Measurements from ENCODE around the gene HTR3C.
A peak's percentile ranks its signal among the peaks of the same experiment; 100 is the strongest.

HTR3C gene

GRCh38 chr3:184040010-184040409 is 12.8 kb upstream of the HTR3C start:
- TF ChIP-seq, protein P1, sequence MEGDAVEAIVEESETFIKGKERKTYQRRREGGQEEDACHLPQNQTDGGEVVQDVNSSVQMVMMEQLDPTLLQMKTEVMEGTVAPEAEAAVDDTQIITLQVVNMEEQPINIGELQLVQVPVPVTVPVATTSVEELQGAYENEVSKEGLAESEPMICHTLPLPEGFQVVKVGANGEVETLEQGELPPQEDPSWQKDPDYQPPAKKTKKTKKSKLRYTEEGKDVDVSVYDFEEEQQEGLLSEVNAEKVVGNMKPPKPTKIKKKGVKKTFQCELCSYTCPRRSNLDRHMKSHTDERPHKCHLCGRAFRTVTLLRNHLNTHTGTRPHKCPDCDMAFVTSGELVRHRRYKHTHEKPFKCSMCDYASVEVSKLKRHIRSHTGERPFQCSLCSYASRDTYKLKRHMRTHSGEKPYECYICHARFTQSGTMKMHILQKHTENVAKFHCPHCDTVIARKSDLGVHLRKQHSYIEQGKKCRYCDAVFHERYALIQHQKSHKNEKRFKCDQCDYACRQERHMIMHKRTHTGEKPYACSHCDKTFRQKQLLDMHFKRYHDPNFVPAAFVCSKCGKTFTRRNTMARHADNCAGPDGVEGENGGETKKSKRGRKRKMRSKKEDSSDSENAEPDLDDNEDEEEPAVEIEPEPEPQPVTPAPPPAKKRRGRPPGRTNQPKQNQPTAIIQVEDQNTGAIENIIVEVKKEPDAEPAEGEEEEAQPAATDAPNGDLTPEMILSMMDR (IDR thresholded peaks at IDR 0.05; ENCODE audit: low read depth, low read length) = peak; percentile 47
- no peak for DNase-seq (ENCODE audit: extremely low read depth, low read depth)

DNA sequence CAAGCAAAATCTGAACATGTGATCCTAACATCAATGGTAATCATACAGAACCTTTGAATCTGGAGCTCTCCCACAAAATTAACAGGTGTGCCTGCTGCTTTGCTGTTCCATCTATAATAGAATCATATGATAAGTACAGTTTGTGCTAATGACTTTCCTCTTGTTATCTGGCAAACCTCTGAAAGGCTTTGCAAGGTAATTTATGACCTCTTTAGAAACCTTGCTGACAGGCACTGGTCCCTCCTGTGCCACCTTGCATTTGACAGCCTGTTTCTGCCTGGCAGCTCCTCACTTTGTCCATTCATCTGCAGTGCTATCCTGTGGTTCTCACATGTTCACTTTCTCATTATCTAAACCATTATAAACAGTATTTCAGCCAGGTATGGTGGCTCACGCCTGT is 10.2 kb upstream of the HTR3C start:
- TF ChIP-seq, protein P1 (IDR thresholded peaks at IDR 0.05; ENCODE audit: low read depth, low read length) = no peak
- no peak for DNase-seq (ENCODE audit: extremely low read depth, low read depth)

DNA sequence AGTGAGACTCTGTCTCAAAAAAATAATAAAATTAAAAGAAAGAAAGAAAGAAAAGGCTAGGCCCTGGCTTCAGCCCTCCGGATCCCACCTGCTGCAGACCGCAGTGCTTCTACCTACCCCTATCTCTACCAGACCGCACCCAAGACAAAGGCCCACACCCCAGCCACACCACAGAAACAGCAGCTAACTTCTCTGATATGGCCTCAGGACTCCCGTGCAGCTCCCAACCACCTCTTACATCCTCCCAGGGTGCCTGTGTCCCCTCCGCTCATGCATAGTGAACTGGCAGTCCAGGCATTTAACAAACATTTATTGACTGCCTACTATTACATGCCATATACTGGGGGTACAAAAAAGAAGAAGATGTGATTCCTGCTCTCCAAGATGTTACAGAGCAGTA is 6.9 kb upstream of the HTR3C start:
- TF ChIP-seq, protein P1 (IDR thresholded peaks at IDR 0.05; ENCODE audit: low read depth, low read length) = no peak
- no peak for DNase-seq (ENCODE audit: extremely low read depth, low read depth)

GRCh38 chr3:184050217-184050847 is 2.5 kb upstream of the HTR3C start:
- TF ChIP-seq, protein P1 (IDR thresholded peaks at IDR 0.05; ENCODE audit: low read depth, low read length) = no peak
- no peak for DNase-seq (ENCODE audit: extremely low read depth, low read depth)

GRCh38 chr3:184058029-184058428 is 5.2 kb downstream of the HTR3C start:
- no peak for DNase-seq (ENCODE audit: extremely low read depth, low read depth)
- TF ChIP-seq, protein P1 (IDR thresholded peaks at IDR 0.05; ENCODE audit: low read depth, low read length) = no peak

GRCh38 chr3:184059424-184059823 is 6.6 kb downstream of the HTR3C start:
- no peak for DNase-seq (ENCODE audit: extremely low read depth, low read depth)
- TF ChIP-seq, protein P1 (IDR thresholded peaks at IDR 0.05; ENCODE audit: low read depth, low read length) = no peak

DNA sequence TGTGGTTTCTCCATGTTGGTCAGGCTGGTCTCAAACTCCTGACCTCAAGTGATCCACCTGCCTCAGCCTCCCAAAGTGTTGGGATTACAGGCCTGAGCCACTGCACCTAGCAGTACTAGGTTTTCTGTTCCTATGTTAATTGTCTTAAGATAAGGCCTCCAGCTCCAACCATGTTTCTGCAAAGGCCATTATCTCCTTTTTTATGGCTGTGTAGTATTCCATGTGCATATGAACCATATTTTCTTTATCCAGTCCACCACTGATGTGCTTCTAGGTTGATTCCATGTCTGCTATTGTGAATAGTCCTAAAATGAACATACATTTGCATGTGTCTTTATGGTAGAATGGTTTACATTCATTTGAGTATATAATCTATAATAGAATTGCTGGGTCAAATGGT is 9.8 kb downstream of the HTR3C start:
- DNase-seq (ENCODE audit: extremely low read depth, low read depth) = no peak
- TF ChIP-seq, protein P1 (IDR thresholded peaks at IDR 0.05; ENCODE audit: low read depth, low read length) = no peak

All from AG09319 (cell line).